HCT116 (cell line): ENCODE results near the gene NECAB3.

Experiments used
- ATF3 ChIP-seq: IDR thresholded peaks from 2 replicates; pipeline ENCODE4 v1.6.1; 2012
- EZH2 ChIP-seq: fragments of 200-600 bp; sonication (generic); IDR thresholded peaks from 2 replicates; pipeline ENCODE4 v1.6.1; 2017; ENCODE audit warnings: antibody characterized with exemption, mixed run types
- EZH2phosphoT487 ChIP-seq: fragments of 200-600 bp; IDR thresholded peaks from 2 replicates; pipeline ENCODE4 v1.6.1; 2018; ENCODE audit warnings: antibody characterized with exemption, borderline replicate concordance
- POLR2A ChIP-seq: IDR thresholded peaks from 2 replicates; pipeline ENCODE4 v1.7.0; 2011; ENCODE audit warnings: borderline replicate concordance; ENCODE audit not compliant: insufficient read depth, insufficient read length; ENCODE audit errors: extremely low read depth
- POLR2AphosphoS5 ChIP-seq: IDR thresholded peaks from 2 replicates; pipeline ENCODE4 v1.6.1; 2011; ENCODE audit warnings: mild to moderate bottlenecking, low read depth, low read length, moderate library complexity
- ZFX ChIP-seq: fragments of 450-650 bp; IDR thresholded peaks from 2 replicates; pipeline ENCODE4 v1.6.1; 2017
- TF ChIP-seq, protein P1 (sequence below), 3 experiments: fragments of 200-600 bp in 1 of 3; sonication (generic) in 1 of 3; IDR thresholded peaks in 2 of 3; conservative IDR thresholded peaks in 1 of 3; 2 replicates each; pipeline ENCODE4 v1.5.1; 2012 to 2017; ENCODE audit warnings: low read depth in 2 of 3, low read length in 2 of 3, antibody characterized with exemption in 1 of 3, borderline replicate concordance in 1 of 3, control low read depth in 1 of 3, mild to moderate bottlenecking in 1 of 3, mixed read lengths in 1 of 3, mixed run types in 1 of 3, moderate library complexity in 1 of 3; ENCODE audit not compliant: insufficient read depth in 1 of 3

DNA sequence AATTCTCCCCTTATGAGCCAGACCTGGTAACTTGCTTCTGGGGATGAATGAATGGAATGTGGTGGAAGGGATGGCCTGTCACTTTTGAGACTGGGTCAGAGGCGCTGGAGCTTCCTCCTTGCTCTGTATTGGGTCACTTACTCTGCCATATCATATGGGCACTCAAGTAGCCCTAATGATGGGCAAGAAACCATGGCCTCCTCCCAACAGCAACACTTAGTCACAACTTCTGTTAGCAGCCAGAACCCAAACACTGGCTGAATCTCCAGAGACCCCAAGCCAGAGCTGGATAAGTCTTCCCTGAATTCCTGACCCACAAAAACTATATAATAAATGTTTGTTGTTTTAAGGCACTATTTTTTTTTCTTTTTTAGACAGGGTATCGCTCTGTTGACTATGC is 6.5 kb upstream of the NECAB3 start:
- TF ChIP-seq POLR2A = no peak
- TF ChIP-seq ATF3 = no peak
- no peak for TF ChIP-seq EZH2phosphoT487
- TF ChIP-seq, protein P1, sequence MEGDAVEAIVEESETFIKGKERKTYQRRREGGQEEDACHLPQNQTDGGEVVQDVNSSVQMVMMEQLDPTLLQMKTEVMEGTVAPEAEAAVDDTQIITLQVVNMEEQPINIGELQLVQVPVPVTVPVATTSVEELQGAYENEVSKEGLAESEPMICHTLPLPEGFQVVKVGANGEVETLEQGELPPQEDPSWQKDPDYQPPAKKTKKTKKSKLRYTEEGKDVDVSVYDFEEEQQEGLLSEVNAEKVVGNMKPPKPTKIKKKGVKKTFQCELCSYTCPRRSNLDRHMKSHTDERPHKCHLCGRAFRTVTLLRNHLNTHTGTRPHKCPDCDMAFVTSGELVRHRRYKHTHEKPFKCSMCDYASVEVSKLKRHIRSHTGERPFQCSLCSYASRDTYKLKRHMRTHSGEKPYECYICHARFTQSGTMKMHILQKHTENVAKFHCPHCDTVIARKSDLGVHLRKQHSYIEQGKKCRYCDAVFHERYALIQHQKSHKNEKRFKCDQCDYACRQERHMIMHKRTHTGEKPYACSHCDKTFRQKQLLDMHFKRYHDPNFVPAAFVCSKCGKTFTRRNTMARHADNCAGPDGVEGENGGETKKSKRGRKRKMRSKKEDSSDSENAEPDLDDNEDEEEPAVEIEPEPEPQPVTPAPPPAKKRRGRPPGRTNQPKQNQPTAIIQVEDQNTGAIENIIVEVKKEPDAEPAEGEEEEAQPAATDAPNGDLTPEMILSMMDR (IDR thresholded peaks at IDR 0.05 in 2 of 3, conservative IDR thresholded peaks at IDR 0.05 in 1 of 3; ENCODE audit: borderline replicate concordance in 1 of 3, insufficient read depth in 1 of 3, low read depth in 2 of 3, low read length in 2 of 3) = no peak
- TF ChIP-seq EZH2 = no peak
- no peak for TF ChIP-seq ZFX
- no peak for TF ChIP-seq POLR2AphosphoS5
